ENCODE data around the gene TAF6.
A peak's percentile ranks its signal among the peaks of the same experiment; 100 is the strongest.

DNA sequence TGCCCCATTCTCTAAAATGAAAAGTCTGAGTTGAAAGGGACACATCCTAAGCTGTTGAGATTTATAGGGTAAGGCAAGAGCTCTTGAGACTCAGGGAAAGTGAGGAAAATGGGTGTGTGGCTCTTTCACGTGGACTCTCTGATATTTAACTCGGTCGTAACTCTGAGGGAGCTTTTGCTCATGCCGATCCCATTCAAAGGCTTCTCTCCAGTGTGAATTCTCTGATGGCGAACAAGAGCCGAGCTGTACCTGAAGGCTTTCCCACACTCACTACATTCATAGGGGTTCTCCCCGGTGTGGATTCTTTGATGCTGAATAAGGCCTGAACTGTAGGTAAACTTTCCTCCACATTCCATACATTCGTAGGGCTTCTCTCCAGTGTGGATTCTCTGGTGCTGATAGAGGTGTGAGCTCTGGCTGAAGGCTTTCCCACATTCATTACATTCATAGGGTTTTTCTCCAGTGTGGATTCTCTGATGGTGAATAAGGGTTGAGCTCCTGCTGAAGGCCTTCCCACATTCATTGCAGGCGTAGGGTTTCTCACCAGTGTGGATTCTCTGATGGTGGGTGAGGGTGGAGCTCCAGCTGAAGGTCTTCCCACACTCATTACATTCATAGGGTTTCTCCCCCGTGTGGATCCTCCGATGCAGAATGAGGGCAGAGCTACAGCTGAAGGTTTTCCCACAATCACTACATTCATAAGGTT is 48.0 kb downstream of the TAF6 start:
- no peak for TF ChIP-seq HDGF (IDR thresholded peaks at IDR 0.05)
- no peak for TF ChIP-seq BHLHE40 (IDR thresholded peaks at IDR 0.05; ENCODE audit: low read length)
- no peak for TF ChIP-seq HNRNPK (IDR thresholded peaks at IDR 0.05; ENCODE audit: low read depth, low read length, poor library complexity, severe bottlenecking)
- TF ChIP-seq, protein P1, sequence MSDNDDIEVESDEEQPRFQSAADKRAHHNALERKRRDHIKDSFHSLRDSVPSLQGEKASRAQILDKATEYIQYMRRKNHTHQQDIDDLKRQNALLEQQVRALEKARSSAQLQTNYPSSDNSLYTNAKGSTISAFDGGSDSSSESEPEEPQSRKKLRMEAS (CRISPR knock-in tag; IDR thresholded peaks at IDR 0.05) = no peak
- no peak for TF ChIP-seq NFIC (IDR thresholded peaks at IDR 0.05)
- no peak for TF ChIP-seq ZNF584 (CRISPR knock-in tag; IDR thresholded peaks at IDR 0.05; ENCODE audit: low read depth)
- peak; percentile 67 for TF ChIP-seq POLR2A (conservative IDR thresholded peaks at IDR 0.05)

All from K562 (cell line).